CD8-positive, alpha-beta memory T cell (primary cell): ENCODE data around the gene ZMYM4. TPM values are rescaled to one million over a fixed set of nuclear protein-coding genes. Genes with fewer than 3 reads are reported as not detected.

Experiments used
- CTCF ChIA-PET: fragments of 350-600 bp; sonication (Branson Sonifier 250); formaldehyde crosslinking; loops from one replicate; lab custom pipeline; 2021; ENCODE audit warnings: antibody characterized with exemption; lab: Charles Lee
- POLR2A ChIA-PET: fragments of 350-600 bp; sonication (Branson Sonifier 250); formaldehyde crosslinking; loops from one replicate; lab custom pipeline; 2021; ENCODE audit warnings: antibody characterized with exemption; lab: Charles Lee
- DNase-seq, 5 donors: peaks; one replicate each; pipeline versions ENCODE4 v3.0.0 to v3.0.0-alpha.2; 2020 to 2022; ENCODE audit warnings: mixed read lengths in 1 of 5
- H3K27ac ChIP-seq: one replicate; pipeline ENCODE4 v1.7.0; 2013; ENCODE audit warnings: low read depth, mild to moderate bottlenecking, low read length, moderate library complexity
- H3K27me3 ChIP-seq: 2 replicates; pipeline ENCODE4 v1.7.0; 2013; ENCODE audit warnings: low read length, mild to moderate bottlenecking; ENCODE audit not compliant: insufficient read depth, poor library complexity, severe bottlenecking
- H3K36me3 ChIP-seq: 2 replicates; pipeline ENCODE4 v1.7.0; 2013; ENCODE audit warnings: mild to moderate bottlenecking, low read length, moderate library complexity; ENCODE audit not compliant: insufficient read depth
- H3K4me1 ChIP-seq: 2 replicates; pipeline ENCODE4 v1.7.0; 2013; ENCODE audit warnings: mild to moderate bottlenecking, low read length, moderate library complexity; ENCODE audit not compliant: insufficient read depth
- H3K4me3 ChIP-seq: 2 replicates; pipeline ENCODE4 v1.7.0; 2013; ENCODE audit warnings: mild to moderate bottlenecking, low read length
- H3K9me3 ChIP-seq: 2 replicates; pipeline ENCODE4 v1.7.0; 2013; ENCODE audit warnings: mild to moderate bottlenecking, low read length
- H3K27ac Mint-ChIP-seq, 8 donors: one replicate each; pipeline ENCODE4 v1.8.0; 2020 to 2021; ENCODE audit warnings: mixed read lengths in 8 of 8, mild to moderate bottlenecking in 6 of 8, inconsistent platforms in 3 of 8, moderate library complexity in 3 of 8
- H3K27me3 Mint-ChIP-seq, 2 donors: one replicate each; pipeline ENCODE4 v1.8.0; 2020 to 2021; ENCODE audit warnings: mixed read lengths in 2 of 2, mild to moderate bottlenecking in 1 of 2, moderate library complexity in 1 of 2
- H3K36me3 Mint-ChIP-seq, 3 donors: one replicate each; pipeline ENCODE4 v1.8.0; 2020 to 2021; ENCODE audit warnings: mixed read lengths in 3 of 3, inconsistent platforms in 1 of 3, mild to moderate bottlenecking in 1 of 3
- H3K4me1 Mint-ChIP-seq, 3 donors: one replicate each; pipeline ENCODE4 v1.8.0; 2020 to 2021; ENCODE audit warnings: mixed read lengths in 3 of 3, inconsistent platforms in 1 of 3, mild to moderate bottlenecking in 1 of 3
- H3K4me3 Mint-ChIP-seq, 7 donors: one replicate each; pipeline ENCODE4 v1.8.0; 2020 to 2021; ENCODE audit warnings: mixed read lengths in 7 of 7, mild to moderate bottlenecking in 6 of 7, moderate library complexity in 4 of 7, inconsistent platforms in 2 of 7
- H3K9me3 Mint-ChIP-seq, 5 donors: one replicate each; pipeline ENCODE4 v1.8.0; 2020 to 2022; ENCODE audit warnings: mixed read lengths in 5 of 5, mild to moderate bottlenecking in 3 of 5, moderate library complexity in 2 of 5, inconsistent platforms in 1 of 5
- polyA plus RNA-seq: library from polyadenylated mRNA; unstranded; fragments of 300-500 nt; fragmentation: Illumina TruSeq; gene quantifications from one replicate; pipeline ENCODE4 v1.2.3, GENCODE V29; 2021
- total RNA-seq, 2 experiments: library from RNA; stranded (reverse); gene quantifications; one replicate each; pipeline ENCODE4 v1.2.3, GENCODE V29; 2021

ZMYM4 gene
- total and polyA plus RNA-seq, 3 experiments from 2014 or later, result 25.5 to 30.9 (median 26.2) TPM

GRCh38 chr1:35452106-35452774 is 183.7 kb downstream of the ZMYM4 start:
- Mint-ChIP-seq H3K4me3 (no peak overlapping the region), H3K27ac (peak overlapping the region in 7 of 8 donors; percentile 34 to 93 (median 78)), H3K27me3 (no peaks in the 10 kb centered on the region), H3K4me1 (peaks cover 12 to 42% (median 39%) of the 10 kb centered on the region in 3 donors), H3K36me3 (peaks cover 12 to 82% (median 22%) of the 10 kb centered on the region in 3 donors), H3K9me3 (no peaks in the 10 kb centered on the region)
- H3K9me3 ChIP-seq, result no peaks in the 10 kb centered on the region
- no peak overlapping the region for H3K27ac ChIP-seq
- no peak overlapping the region for H3K4me3 ChIP-seq
- ChIA-PET CTCF (interaction anchor here (0.6 to 11.0 kb wide), 28 partner anchors 8 to 317 kb away, joined by 3 to 110 read pairs (median 10); partner anchors contain the start of genes CLSPN, KIAA0319L and NCDN), POLR2A (interaction anchor here (0.6 to 1.9 kb wide), 4 partner anchors 87 to 112 kb away, joined by 3 to 7 read pairs (median 4); partner anchors contain the start of genes KIAA0319L and NCDN)
- DNase-seq, result no peak
- peaks cover 26% of the 10 kb centered on the region for H3K36me3 ChIP-seq
- H3K4me1 ChIP-seq, result peaks cover 17% of the 10 kb centered on the region
- H3K27me3 ChIP-seq, result no peaks in the 10 kb centered on the region

GRCh38 chr1:35453031-35453430 is 184.5 kb downstream of the ZMYM4 start:
- POLR2A ChIA-PET, result no interaction called here
- CTCF ChIA-PET, result interaction anchor here (0.8 to 11.0 kb wide), 15 partner anchors 13 to 263 kb away, joined by 3 to 110 read pairs (median 17); partner anchors contain the start of genes KIAA0319L and NCDN
- H3K27me3 Mint-ChIP-seq, result no peaks in the 10 kb centered on the region
- H3K4me1 Mint-ChIP-seq, result peaks cover 15 to 50% (median 44%) of the 10 kb centered on the region in 3 donors
- Histone ChIP-seq H3K4me1 (peaks cover 17% of the 10 kb centered on the region), H3K4me3 (no peak overlapping the region), H3K36me3 (peaks cover 22% of the 10 kb centered on the region), H3K9me3 (no peaks in the 10 kb centered on the region), H3K27ac (no peak overlapping the region), H3K27me3 (no peaks in the 10 kb centered on the region)
- no peak for DNase-seq
- H3K4me3 Mint-ChIP-seq, result no peak overlapping the region
- no peaks in the 10 kb centered on the region for H3K9me3 Mint-ChIP-seq
- H3K27ac Mint-ChIP-seq, result peak overlapping the region in 7 of 8 donors; percentile 34 to 90 (median 76)
- peaks cover 6 to 77% (median 17%) of the 10 kb centered on the region in 3 donors for H3K36me3 Mint-ChIP-seq

- CTCF ChIA-PET, result interaction anchor here (1.0 to 11.0 kb wide), 7 partner anchors 14 to 321 kb away, joined by 3 to 110 read pairs (median 5); no protein-coding TSS in a partner anchor
- H3K4me3 ChIP-seq, result no peak overlapping the region
- H3K36me3 Mint-ChIP-seq, result peaks cover 0 to 74% (median 14%) of the 10 kb centered on the region in 3 donors
- H3K27ac ChIP-seq, result no peak overlapping the region
- peak overlapping the region in 6 of 8 donors; percentile 17 to 96 (median 84) for H3K27ac Mint-ChIP-seq
- no peaks in the 10 kb centered on the region for H3K27me3 Mint-ChIP-seq
- no peak for DNase-seq
- H3K4me1 ChIP-seq, result peaks cover 17% of the 10 kb centered on the region
- POLR2A ChIA-PET, result no interaction called here
- no peaks in the 10 kb centered on the region for H3K9me3 ChIP-seq
- H3K4me3 Mint-ChIP-seq, result no peak overlapping the region
- peaks cover 18 to 61% (median 53%) of the 10 kb centered on the region in 3 donors for H3K4me1 Mint-ChIP-seq
- no peaks in the 10 kb centered on the region for H3K27me3 ChIP-seq
- H3K9me3 Mint-ChIP-seq, result no peaks in the 10 kb centered on the region
- H3K36me3 ChIP-seq, result peaks cover 14% of the 10 kb centered on the region
Observed at GRCh38 chr1:35454176-35454575, 185.7 kb downstream of the ZMYM4 start.

- POLR2A ChIA-PET, result no interaction called here
- Mint-ChIP-seq H3K9me3 (no peaks in the 10 kb centered on the region), H3K4me1 (peaks cover 18 to 61% (median 53%) of the 10 kb centered on the region in 3 donors), H3K27me3 (no peaks in the 10 kb centered on the region), H3K27ac (peak overlapping the region in 7 of 8 donors; percentile 7 to 96 (median 83)), H3K4me3 (no peak overlapping the region), H3K36me3 (peaks cover 0 to 70% (median 11%) of the 10 kb centered on the region in 3 donors)
- Histone ChIP-seq H3K36me3 (peaks cover 11% of the 10 kb centered on the region), H3K27me3 (no peaks in the 10 kb centered on the region), H3K9me3 (no peaks in the 10 kb centered on the region), H3K4me3 (no peak overlapping the region), H3K27ac (no peak overlapping the region), H3K4me1 (peaks cover 17% of the 10 kb centered on the region)
- no peak for DNase-seq
- CTCF ChIA-PET, result interaction anchor here (1.0 to 11.0 kb wide), 6 partner anchors 16 to 321 kb away, joined by 3 to 110 read pairs (median 4); no protein-coding TSS in a partner anchor
Observed at GRCh38 chr1:35454616-35455015, 186.1 kb downstream of the ZMYM4 start.

- ChIA-PET POLR2A (interaction anchor here (0.5 kb wide), 1 partner anchor 69 kb away, joined by 4 read pairs; no protein-coding TSS in a partner anchor), CTCF (no interaction called here)
- peaks cover 32 to 77% (median 37%) of the 10 kb centered on the region in 3 donors for H3K36me3 Mint-ChIP-seq
Observed at GRCh38 chr1:35460796-35461195, 192.3 kb downstream of the ZMYM4 start.

GRCh38 chr1:35461966-35462651 is 193.6 kb downstream of the ZMYM4 start:
- H3K27ac ChIP-seq, result no peak overlapping the region
- peaks cover 39% of the 10 kb centered on the region for H3K36me3 ChIP-seq

More at GRCh38 chr1:35460796-35461195, 192.3 kb downstream of the ZMYM4 start:
- Histone ChIP-seq H3K9me3 (no peaks in the 10 kb centered on the region), H3K36me3 (peaks cover 32% of the 10 kb centered on the region), H3K27ac (no peak overlapping the region), H3K4me3 (no peak overlapping the region), H3K4me1 (no peaks in the 10 kb centered on the region), H3K27me3 (no peaks in the 10 kb centered on the region)
- H3K4me3 Mint-ChIP-seq, result no peak overlapping the region
- peak overlapping the region in 3 of 8 donors; percentile 54 to 96 (median 72) for H3K27ac Mint-ChIP-seq
- no peak for DNase-seq
- H3K9me3 Mint-ChIP-seq, result peaks cover 0 to 4% (median 0%) of the 10 kb centered on the region in 5 donors
- peaks cover 11 to 40% (median 27%) of the 10 kb centered on the region in 3 donors for H3K4me1 Mint-ChIP-seq
- H3K27me3 Mint-ChIP-seq, result peaks cover 0 to 5% of the 10 kb centered on the region in 2 donors

GRCh38 chr1:35463232-35463631 is 194.7 kb downstream of the ZMYM4 start:
- H3K27ac Mint-ChIP-seq, result peak overlapping the region in 6 of 8 donors; percentile 14 to 73 (median 34)
- Histone ChIP-seq H3K9me3 (no peaks in the 10 kb centered on the region), H3K27me3 (no peaks in the 10 kb centered on the region), H3K36me3 (peaks cover 39% of the 10 kb centered on the region), H3K4me3 (no peak overlapping the region), H3K27ac (no peak overlapping the region), H3K4me1 (no peaks in the 10 kb centered on the region)
- H3K4me3 Mint-ChIP-seq, result no peak overlapping the region
- peaks cover 42 to 81% (median 44%) of the 10 kb centered on the region in 3 donors for H3K36me3 Mint-ChIP-seq
- peaks cover 0 to 6% (median 0%) of the 10 kb centered on the region in 5 donors for H3K9me3 Mint-ChIP-seq
- ChIA-PET CTCF (no interaction called here), POLR2A (no interaction called here)
- H3K27me3 Mint-ChIP-seq, result peaks cover 0 to 5% of the 10 kb centered on the region in 2 donors
- DNase-seq, result no peak
- peaks cover 8 to 29% (median 24%) of the 10 kb centered on the region in 3 donors for H3K4me1 Mint-ChIP-seq

More at GRCh38 chr1:35461966-35462651, 193.6 kb downstream of the ZMYM4 start:
- Histone ChIP-seq H3K27me3 (no peaks in the 10 kb centered on the region), H3K4me3 (no peak overlapping the region), H3K9me3 (no peaks in the 10 kb centered on the region), H3K4me1 (no peaks in the 10 kb centered on the region)
- Mint-ChIP-seq H3K36me3 (peaks cover 37 to 81% (median 42%) of the 10 kb centered on the region in 3 donors), H3K4me3 (peak overlapping the region in 2 of 7 donors; percentile 11 to 19), H3K27me3 (peaks cover 0 to 5% of the 10 kb centered on the region in 2 donors), H3K9me3 (peaks cover 0 to 6% (median 0%) of the 10 kb centered on the region in 5 donors), H3K4me1 (peaks cover 11 to 31% (median 31%) of the 10 kb centered on the region in 3 donors), H3K27ac (peak overlapping the region; percentile 1 to 96 (median 72))
- ChIA-PET POLR2A (no interaction called here), CTCF (no interaction called here)
- DNase-seq, result no peak
